Thoracic aorta (tissue), 2 donors: ENCODE results near the gene EBF3. TPM values are rescaled to one million over a fixed set of nuclear protein-coding genes. Genes with fewer than 3 reads are reported as not detected.

ENCODE experiments used
- ATAC-seq: fragments of 150-250 bp; one replicate; pipeline ENCODE4 v1.8.0; 2017; ENCODE audit warnings: low read depth; ENCODE audit not compliant: insufficient number of reproducible peaks, low FRiP score
- DNase-seq: peaks from one replicate; pipeline ENCODE4 v3.0.0-alpha.2; 2020; ENCODE audit warnings: low spot score
- H3K27ac ChIP-seq, 2 donors: fragments of 200-600 bp; sonication (generic); 1 replicate in 1 of 2; 2 replicates in 1 of 2; pipeline ENCODE4 v1.5.1; 2016; ENCODE audit warnings: mild to moderate bottlenecking in 2 of 2, moderate library complexity in 2 of 2
- H3K27me3 ChIP-seq: fragments of 200-600 bp; sonication (generic); replicated peaks from 2 replicates; pipeline ENCODE4 v1.6.0; 2016; ENCODE audit warnings: mild to moderate bottlenecking; ENCODE audit not compliant: insufficient read depth
- H3K36me3 ChIP-seq: fragments of 200-600 bp; sonication (generic); one replicate; pipeline ENCODE4 v1.5.1; 2016
- H3K4me1 ChIP-seq, 2 donors: fragments of 200-600 bp; sonication (generic); 1 replicate in 1 of 2; 2 replicates in 1 of 2; pipeline versions ENCODE4 v1.5.1 to v1.6.0; 2016; ENCODE audit warnings: low read depth in 2 of 2, mild to moderate bottlenecking in 1 of 2; ENCODE audit not compliant: control insufficient read depth in 1 of 2
- H3K4me3 ChIP-seq: fragments of 200-600 bp; sonication (generic); 2 replicates; pipeline ENCODE4 v1.5.1; 2016; ENCODE audit warnings: mild to moderate bottlenecking
- H3K9me3 ChIP-seq: fragments of 200-600 bp; sonication (generic); 2 replicates; pipeline ENCODE4 v1.5.1; 2016
- total RNA-seq, 2 donors: library from RNA; depleted of rRNA; stranded (reverse); fragments of >200 nt; gene quantifications; one replicate each; pipeline versions ENCODE4 v1.1.0 to v1.2.3, GENCODE V29; 2016
- TF ChIP-seq, protein P1 (sequence below): fragments of 200-600 bp; sonication (generic); IDR thresholded peaks from one replicate; pipeline ENCODE4 v1.5.1; 2019; ENCODE audit warnings: antibody characterized with exemption

EBF3 gene
- total RNA-seq, 2 donors from 2014 or later = 3.6 to 4.6 TPM

DNA sequence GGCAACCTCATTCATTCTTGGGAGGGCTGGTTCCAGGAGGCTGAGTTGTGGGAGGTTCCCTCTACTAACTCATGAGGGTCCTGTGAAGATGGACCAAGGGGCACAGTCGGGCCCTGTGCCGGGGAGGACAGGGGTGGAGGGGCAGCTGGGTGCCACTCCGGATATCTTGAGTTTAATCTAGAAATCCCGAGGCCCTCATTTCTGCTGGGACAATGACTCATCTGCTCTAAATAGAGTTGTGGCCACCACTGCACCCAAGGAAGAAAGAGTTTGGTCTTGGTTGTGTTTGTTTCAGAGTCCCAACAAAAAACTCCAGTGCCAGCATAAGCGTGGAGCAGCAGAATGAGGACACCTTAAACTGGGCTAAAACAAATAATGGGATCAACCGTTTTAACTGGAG is 82.4 kb downstream of the EBF3 start:
- TF ChIP-seq, protein P1, sequence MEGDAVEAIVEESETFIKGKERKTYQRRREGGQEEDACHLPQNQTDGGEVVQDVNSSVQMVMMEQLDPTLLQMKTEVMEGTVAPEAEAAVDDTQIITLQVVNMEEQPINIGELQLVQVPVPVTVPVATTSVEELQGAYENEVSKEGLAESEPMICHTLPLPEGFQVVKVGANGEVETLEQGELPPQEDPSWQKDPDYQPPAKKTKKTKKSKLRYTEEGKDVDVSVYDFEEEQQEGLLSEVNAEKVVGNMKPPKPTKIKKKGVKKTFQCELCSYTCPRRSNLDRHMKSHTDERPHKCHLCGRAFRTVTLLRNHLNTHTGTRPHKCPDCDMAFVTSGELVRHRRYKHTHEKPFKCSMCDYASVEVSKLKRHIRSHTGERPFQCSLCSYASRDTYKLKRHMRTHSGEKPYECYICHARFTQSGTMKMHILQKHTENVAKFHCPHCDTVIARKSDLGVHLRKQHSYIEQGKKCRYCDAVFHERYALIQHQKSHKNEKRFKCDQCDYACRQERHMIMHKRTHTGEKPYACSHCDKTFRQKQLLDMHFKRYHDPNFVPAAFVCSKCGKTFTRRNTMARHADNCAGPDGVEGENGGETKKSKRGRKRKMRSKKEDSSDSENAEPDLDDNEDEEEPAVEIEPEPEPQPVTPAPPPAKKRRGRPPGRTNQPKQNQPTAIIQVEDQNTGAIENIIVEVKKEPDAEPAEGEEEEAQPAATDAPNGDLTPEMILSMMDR = no peak
- H3K4me3 ChIP-seq = no peak overlapping the region
- no peaks in the 10 kb centered on the region for H3K9me3 ChIP-seq
- ATAC-seq (no peak), DNase-seq (no peak)
- H3K36me3 ChIP-seq = no peaks in the 10 kb centered on the region
- H3K27ac ChIP-seq = no peak overlapping the region
- H3K4me1 ChIP-seq = no peaks in the 10 kb centered on the region
- no peaks in the 10 kb centered on the region for H3K27me3 ChIP-seq

DNA sequence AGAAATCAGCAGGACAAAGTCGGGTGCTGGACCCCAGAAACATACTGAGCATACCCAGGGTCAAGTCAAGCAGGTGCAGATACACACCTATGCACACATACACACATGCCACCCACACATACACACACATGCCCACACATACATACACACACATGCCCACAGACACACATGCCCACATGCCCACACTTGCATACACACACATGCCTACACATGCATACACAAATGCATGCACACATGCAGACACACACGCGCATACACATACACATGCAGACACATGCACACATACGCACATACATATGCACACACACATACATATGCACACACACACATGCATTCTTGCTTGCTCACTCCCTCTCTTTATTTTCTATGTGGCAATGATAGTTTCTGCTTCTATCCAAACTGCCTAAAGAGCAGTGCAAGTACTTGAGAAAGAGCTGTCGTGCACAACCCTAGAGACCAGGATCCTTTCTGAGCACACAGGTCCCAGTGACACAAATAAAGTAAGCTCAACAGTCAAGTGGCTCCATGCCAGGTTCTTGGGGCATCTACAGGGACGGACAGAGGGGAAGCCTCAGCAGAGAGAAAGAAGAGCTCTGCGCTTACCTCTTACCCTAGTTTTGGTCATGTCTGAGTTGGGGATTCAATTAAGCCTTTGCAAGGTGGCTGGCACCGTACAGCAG is 83.7 kb downstream of the EBF3 start:
- TF ChIP-seq, protein P1 = no peak
- H3K27ac ChIP-seq = no peak overlapping the region
- ATAC-seq (no peak), DNase-seq (no peak)
- no peaks in the 10 kb centered on the region for H3K4me1 ChIP-seq
- H3K9me3 ChIP-seq = no peaks in the 10 kb centered on the region
- H3K4me3 ChIP-seq = no peak overlapping the region
- H3K27me3 ChIP-seq = no peaks in the 10 kb centered on the region
- H3K36me3 ChIP-seq = no peaks in the 10 kb centered on the region

DNA sequence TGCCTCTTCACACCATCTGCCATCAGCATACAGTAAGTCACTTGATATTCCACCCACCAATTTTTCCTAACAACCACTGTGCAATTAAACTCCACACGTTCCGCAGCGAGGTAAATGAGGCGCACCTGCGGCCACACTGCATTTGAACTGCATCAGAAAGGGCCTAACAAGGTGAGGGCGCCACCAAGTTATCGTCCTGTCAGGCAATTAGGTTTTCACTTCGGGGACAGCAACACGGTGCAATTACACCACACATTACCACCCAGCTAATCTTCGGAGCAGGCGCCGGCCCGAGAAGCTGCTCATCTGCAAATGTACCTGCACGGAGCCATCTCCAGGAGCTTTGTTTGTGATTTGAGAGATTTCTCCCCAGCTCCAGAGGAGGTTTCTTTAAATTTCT is 84.4 kb downstream of the EBF3 start:
- H3K36me3 ChIP-seq = no peaks in the 10 kb centered on the region
- H3K4me3 ChIP-seq = no peak overlapping the region
- ATAC-seq (no peak), DNase-seq (no peak)
- no peak overlapping the region for H3K27ac ChIP-seq
- no peaks in the 10 kb centered on the region for H3K27me3 ChIP-seq
- TF ChIP-seq, protein P1 = no peak
- no peaks in the 10 kb centered on the region for H3K9me3 ChIP-seq
- H3K4me1 ChIP-seq = no peaks in the 10 kb centered on the region

DNA sequence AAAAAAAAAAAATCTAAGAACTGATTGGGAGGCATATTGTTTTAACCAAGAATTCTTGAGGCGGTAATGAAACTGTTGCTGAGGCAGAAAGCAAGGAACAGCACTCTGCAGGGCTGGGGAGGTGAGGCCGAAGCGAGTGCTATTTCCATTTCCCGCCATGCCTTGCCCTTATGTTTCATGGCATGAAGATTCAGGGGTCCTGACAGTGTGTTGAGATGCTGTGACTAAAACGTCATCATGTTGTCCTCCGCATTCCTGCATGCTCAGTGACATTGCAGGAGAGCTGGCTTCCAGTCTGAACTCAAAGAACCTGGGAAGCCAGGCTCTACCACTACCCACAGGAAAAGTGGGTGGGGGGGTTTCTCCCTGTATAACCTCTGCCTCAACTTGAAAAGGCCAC is 85.2 kb downstream of the EBF3 start:
- no peak overlapping the region for H3K4me3 ChIP-seq
- no peak overlapping the region for H3K27ac ChIP-seq
- H3K36me3 ChIP-seq = no peaks in the 10 kb centered on the region
- no peaks in the 10 kb centered on the region for H3K4me1 ChIP-seq
- TF ChIP-seq, protein P1 = no peak
- H3K27me3 ChIP-seq = no peaks in the 10 kb centered on the region
- no peaks in the 10 kb centered on the region for H3K9me3 ChIP-seq
- DNase-seq (no peak), ATAC-seq (no peak)

DNA sequence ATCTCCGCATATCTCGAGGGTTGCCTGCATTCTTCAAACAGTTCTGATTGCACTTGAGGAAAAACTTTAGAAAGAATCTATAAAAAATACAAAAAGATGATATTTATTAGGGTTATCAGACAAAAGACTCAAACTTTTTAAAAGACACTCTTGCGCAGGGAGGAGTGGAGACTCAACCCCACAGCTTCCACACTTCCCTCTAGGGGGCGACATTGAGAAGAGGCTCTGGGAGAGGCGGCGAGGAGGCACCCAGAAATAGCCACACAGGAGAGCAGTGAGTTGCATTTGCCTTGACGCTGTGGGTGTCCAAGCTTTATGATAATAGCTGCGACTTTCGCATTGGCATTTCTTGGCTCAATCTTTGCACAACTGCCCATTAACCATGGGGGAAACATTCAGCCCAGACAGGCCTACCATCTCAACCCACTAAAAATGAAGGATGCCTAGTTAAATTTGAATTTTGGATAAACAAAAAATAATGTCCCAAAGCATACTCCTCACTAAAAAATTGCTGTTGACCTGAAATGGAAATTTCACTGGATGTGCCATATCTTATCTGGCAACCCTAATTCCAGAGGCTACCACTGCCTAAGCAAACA is 86.2 kb downstream of the EBF3 start:
- ATAC-seq (no peak), DNase-seq (no peak)
- no peaks in the 10 kb centered on the region for H3K36me3 ChIP-seq
- TF ChIP-seq, protein P1 = peak; percentile 13
- no peaks in the 10 kb centered on the region for H3K27me3 ChIP-seq
- no peak overlapping the region for H3K4me3 ChIP-seq
- no peaks in the 10 kb centered on the region for H3K9me3 ChIP-seq
- H3K4me1 ChIP-seq = no peaks in the 10 kb centered on the region
- H3K27ac ChIP-seq = no peak overlapping the region
